HS-27A (cell line): ENCODE measurements around the gene SLC51B.
"Not testable (repeated sequence)": the region's sequence is repeated elsewhere in the genome, so short reads cannot be mapped to it uniquely, and the experiment has no call there.

Source experiments
- DNase-seq: peaks from one replicate; pipeline ENCODE4 v3.0.0-alpha.2; 2012; ENCODE audit warnings: low read depth, missing footprints

The SLC51B gene

GRCh38 chr15:65066635-65067316 is 21.6 kb downstream of the SLC51B start:
- DNase-seq = no peak

- no peak for DNase-seq
Measured at GRCh38 chr15:65067317-65067644, 22.1 kb downstream of the SLC51B start.

GRCh38 chr15:65067645-65068402 is 22.6 kb downstream of the SLC51B start, which contains the start of gene RASL12:
TSS of gene RASL12 (minus strand) at chr15:65067991. CDS start at chr15:65067835, 156 bp downstream.
- no peak for DNase-seq

GRCh38 chr15:65068403-65068788 is 23.2 kb downstream of the SLC51B start:
- no peak for DNase-seq

- no peak for DNase-seq
Measured at GRCh38 chr15:65069179-65069578, 24.0 kb downstream of the SLC51B start.

GRCh38 chr15:65069779-65070546 is 24.8 kb downstream of the SLC51B start:
- no peak for DNase-seq

GRCh38 chr15:65071381-65071811 is 26.2 kb downstream of the SLC51B start:
- DNase-seq = no peak

- no peak for DNase-seq
Measured at GRCh38 chr15:65072027-65072426, 26.8 kb downstream of the SLC51B start.

GRCh38 chr15:65072617-65073016 is 27.4 kb downstream of the SLC51B start:
- DNase-seq = no peak

- DNase-seq = not testable (repeated sequence)
Measured at GRCh38 chr15:65074946-65075345, 29.8 kb downstream of the SLC51B start.

- not testable (repeated sequence) for DNase-seq
Measured at GRCh38 chr15:65075607-65076395, 30.6 kb downstream of the SLC51B start.

GRCh38 chr15:65076486-65077290 is 31.5 kb downstream of the SLC51B start, which contains the start of gene KBTBD13:
TSS of gene KBTBD13 (plus strand) at chr15:65076746. CDS start at chr15:65076816, 70 bp downstream.
- no peak for DNase-seq

- DNase-seq = no peak
Measured at GRCh38 chr15:65077291-65077980, 32.2 kb downstream of the SLC51B start.

- DNase-seq = no peak
Measured at GRCh38 chr15:65077981-65078352, 32.8 kb downstream of the SLC51B start.

GRCh38 chr15:65079580-65079979 is 34.4 kb downstream of the SLC51B start:
- no peak for DNase-seq

- DNase-seq = no peak
Measured at GRCh38 chr15:65081270-65081669, 36.1 kb downstream of the SLC51B start.

- DNase-seq = no peak
Measured at GRCh38 chr15:65081758-65082157, 36.6 kb downstream of the SLC51B start.

GRCh38 chr15:65082303-65082953 is 37.2 kb downstream of the SLC51B start:
- DNase-seq = no peak

GRCh38 chr15:65083262-65083701 is 38.1 kb downstream of the SLC51B start:
- DNase-seq = no peak
